Islet precursor cell (in vitro differentiated cells): ENCODE measurements around the gene DESI1.

ENCODE experiments used
- DNase-seq: peaks from one replicate; pipeline ENCODE4 v3.0.0-alpha.2; 2018

The DESI1 gene

GRCh38 chr22:41555325-41555982 is 65.4 kb downstream of the DESI1 start:
- DNase-seq: no peak

- no peak for DNase-seq
Measured at GRCh38 chr22:41551877-41552582, 68.8 kb downstream of the DESI1 start.

GRCh38 chr22:41550952-41551491 is 69.8 kb downstream of the DESI1 start:
- no peak for DNase-seq

GRCh38 chr22:41548830-41549211 is 72.0 kb downstream of the DESI1 start:
- no peak for DNase-seq
